Activated CD8-positive, alpha-beta T cell treated with anti-CD3 and anti-CD28 coated beads for 36 hours (primary cell): ENCODE measurements around the gene ADCY5. TPM values are rescaled to one million over a fixed set of nuclear protein-coding genes. Genes with fewer than 3 reads are reported as not detected.

Experiments used
- ATAC-seq: fragments of 200-7000 bp; cut with Tn5 transposase; one replicate; pipeline ENCODE4 v1.10.0; 2021; ENCODE audit warnings: mild to moderate bottlenecking, moderate library complexity
- CTCF ChIA-PET: fragments of 350-600 bp; sonication (Branson Sonifier 250); formaldehyde crosslinking; loops from one replicate; lab custom pipeline; 2021; ENCODE audit warnings: antibody characterized with exemption; lab: Charles Lee
- POLR2A ChIA-PET: fragments of 350-600 bp; sonication (Branson Sonifier 250); formaldehyde crosslinking; loops from one replicate; lab custom pipeline; 2021; ENCODE audit warnings: antibody characterized with exemption; lab: Charles Lee
- DNase-seq: peaks from one replicate; pipeline ENCODE4 v3.0.0-alpha.2; 2020
- H3K27ac Mint-ChIP-seq: one replicate; pipeline ENCODE4 v1.8.0; 2021; ENCODE audit warnings: mild to moderate bottlenecking, mixed read lengths
- H3K27me3 Mint-ChIP-seq: one replicate; pipeline ENCODE4 v1.8.0; 2021; ENCODE audit warnings: mixed read lengths
- H3K36me3 Mint-ChIP-seq: one replicate; pipeline ENCODE4 v1.8.0; 2021; ENCODE audit warnings: low read depth, mixed read lengths
- H3K4me1 Mint-ChIP-seq: one replicate; pipeline ENCODE4 v1.8.0; 2021; ENCODE audit warnings: low read depth, mixed read lengths
- H3K4me3 Mint-ChIP-seq: one replicate; pipeline ENCODE4 v1.8.0; 2021; ENCODE audit warnings: mild to moderate bottlenecking, moderate library complexity, mixed read lengths
- H3K9me3 Mint-ChIP-seq: one replicate; pipeline ENCODE4 v1.8.0; 2021; ENCODE audit warnings: mixed read lengths
- CTCF ChIP-seq: fragments of 200-600 bp; IDR thresholded peaks from one replicate; pipeline ENCODE4 v1.8.0; 2022; ENCODE audit warnings: antibody characterized with exemption, mild to moderate bottlenecking
- intact Hi-C: fragments of 100-400 bp; cut with micrococcal nuclease; formaldehyde crosslinking; loops from one replicate; pipeline ENCODE4 v1.10.0; 2022
- total RNA-seq, 2 experiments: library from RNA; stranded (reverse); gene quantifications; one replicate each; pipeline ENCODE4 v1.2.3, GENCODE V29; 2021

Gene ADCY5
- total RNA-seq, 2 experiments from 2014 or later, result not detected

DNA sequence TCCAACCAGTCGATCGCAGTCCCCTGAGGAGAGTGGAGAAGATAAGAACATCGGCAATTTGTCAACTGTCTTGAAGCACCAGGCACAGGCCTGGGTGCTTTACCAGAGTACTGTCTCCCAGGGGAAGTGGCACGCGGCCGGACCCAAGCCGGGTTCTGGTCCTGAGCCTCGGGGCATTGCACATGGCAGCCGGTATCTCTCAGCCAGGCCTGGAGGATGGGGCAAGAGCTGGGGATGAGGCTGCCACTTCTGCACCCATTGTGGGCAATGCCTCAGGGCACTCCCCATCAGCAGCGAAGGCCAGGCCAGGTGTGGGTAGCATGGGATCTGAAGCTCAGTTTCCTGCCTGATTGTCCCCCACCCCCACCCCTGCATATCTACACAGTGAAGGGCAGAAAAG lies 77.5 kb downstream of the ADCY5 start:
- ChIA-PET CTCF (interaction anchor here (1.7 kb wide), 1 partner anchor 42 kb away, joined by 5 read pairs; no protein-coding TSS in a partner anchor), POLR2A (no interaction called here)
- H3K4me1 Mint-ChIP-seq, result no peaks in the 10 kb centered on the region
- H3K27ac Mint-ChIP-seq, result no peak overlapping the region
- TF ChIP-seq CTCF, result no peak
- H3K36me3 Mint-ChIP-seq, result no peaks in the 10 kb centered on the region
- DNase-seq (no peak), ATAC-seq (no peak)
- H3K27me3 Mint-ChIP-seq, result peaks cover 5% of the 10 kb centered on the region
- no peak overlapping the region for H3K4me3 Mint-ChIP-seq
- peaks cover 2% of the 10 kb centered on the region for H3K9me3 Mint-ChIP-seq
- intact Hi-C loops, result no loop called here

GRCh38 chr3:123370819-123371218 lies 78.1 kb downstream of the ADCY5 start:
- ATAC-seq (no peak), DNase-seq (no peak)
- Mint-ChIP-seq H3K4me1 (no peaks in the 10 kb centered on the region), H3K27ac (no peak overlapping the region), H3K27me3 (peaks cover 5% of the 10 kb centered on the region), H3K36me3 (no peaks in the 10 kb centered on the region), H3K9me3 (peaks cover 2% of the 10 kb centered on the region), H3K4me3 (no peak overlapping the region)
- TF ChIP-seq CTCF, result no peak
- POLR2A ChIA-PET, result no interaction called here
- intact Hi-C loops, result no loop called here
- CTCF ChIA-PET, result no interaction called here

GRCh38 chr3:123369085-123369484 lies 79.8 kb downstream of the ADCY5 start:
- Mint-ChIP-seq H3K27ac (no peak overlapping the region), H3K36me3 (no peaks in the 10 kb centered on the region), H3K9me3 (peaks cover 2% of the 10 kb centered on the region), H3K4me3 (no peak overlapping the region), H3K4me1 (no peaks in the 10 kb centered on the region), H3K27me3 (peaks cover 8% of the 10 kb centered on the region)
- intact Hi-C loops, result no loop called here
- POLR2A ChIA-PET, result no interaction called here
- DNase-seq (no peak), ATAC-seq (no peak)
- CTCF ChIA-PET, result no interaction called here
- no peak for TF ChIP-seq CTCF

GRCh38 chr3:123367467-123368154 lies 81.3 kb downstream of the ADCY5 start:
- intact Hi-C loops, result no loop called here
- ATAC-seq (no peak), DNase-seq (no peak)
- H3K27ac Mint-ChIP-seq, result no peak overlapping the region
- peaks cover 2% of the 10 kb centered on the region for H3K9me3 Mint-ChIP-seq
- no peaks in the 10 kb centered on the region for H3K36me3 Mint-ChIP-seq
- peaks cover 5% of the 10 kb centered on the region for H3K27me3 Mint-ChIP-seq
- ChIA-PET CTCF (no interaction called here), POLR2A (no interaction called here)
- H3K4me1 Mint-ChIP-seq, result no peaks in the 10 kb centered on the region
- no peak for TF ChIP-seq CTCF
- no peak overlapping the region for H3K4me3 Mint-ChIP-seq

- CTCF ChIA-PET, result interaction anchor here (0.8 to 1.3 kb wide), 4 partner anchors 10 to 78 kb away, joined by 3 read pairs; no protein-coding TSS in a partner anchor
- H3K4me3 Mint-ChIP-seq, result no peak overlapping the region
- DNase-seq, result no peak
- H3K27ac Mint-ChIP-seq, result no peak overlapping the region
- intact Hi-C loops, result no loop called here
- no peaks in the 10 kb centered on the region for H3K36me3 Mint-ChIP-seq
- H3K27me3 Mint-ChIP-seq, result peaks cover 8% of the 10 kb centered on the region
- peaks cover 2% of the 10 kb centered on the region for H3K9me3 Mint-ChIP-seq
- H3K4me1 Mint-ChIP-seq, result no peaks in the 10 kb centered on the region
- no peak for ATAC-seq
- no peak for TF ChIP-seq CTCF
- POLR2A ChIA-PET, result no interaction called here
Observed at GRCh38 chr3:123365450-123366143, 83.3 kb downstream of the ADCY5 start.
